GM23338 (cell line): ENCODE data around the gene UNC5C. TPM values are rescaled to one million over a fixed set of nuclear protein-coding genes. Genes with fewer than 3 reads are reported as not detected.

ENCODE experiments used
- ATAC-seq: fragments of 200-7000 bp; cut with Tn5 transposase; 3 replicates; pipeline ENCODE4 v1.9.1; 2020
- DNase-seq: peaks from one replicate; pipeline ENCODE4 v3.0.0-alpha.2; 2015; ENCODE audit warnings: low spot score
- H2AFZ ChIP-seq: fragments of 200-600 bp; sonication (generic); 2 replicates; pipeline ENCODE4 v1.8.0; 2016; ENCODE audit warnings: antibody characterized with exemption, mild to moderate bottlenecking, moderate library complexity
- H3F3A ChIP-seq: fragments of 200-600 bp; sonication (generic); replicated peaks from 2 replicates; pipeline ENCODE4 v1.8.0; 2017; ENCODE audit warnings: antibody characterized with exemption, mixed run types, low read depth
- H3K27ac ChIP-seq: fragments of 200-600 bp; sonication (generic); 2 replicates; pipeline ENCODE4 v1.6.1; 2016; ENCODE audit warnings: low read depth
- H3K27me3 ChIP-seq: fragments of 200-600 bp; sonication (generic); 2 replicates; pipeline ENCODE4 v1.8.0; 2016; ENCODE audit warnings: mild to moderate bottlenecking, mixed run types, moderate library complexity; ENCODE audit not compliant: insufficient read depth
- H3K36me3 ChIP-seq: fragments of 200-600 bp; sonication (generic); 2 replicates; pipeline ENCODE4 v1.8.0; 2016; ENCODE audit warnings: mild to moderate bottlenecking; ENCODE audit not compliant: insufficient read depth
- H3K4me1 ChIP-seq: fragments of 200-600 bp; sonication (generic); 2 replicates; pipeline ENCODE4 v1.8.0; 2016; ENCODE audit warnings: mild to moderate bottlenecking, moderate library complexity; ENCODE audit not compliant: insufficient read depth
- H3K4me2 ChIP-seq: fragments of 200-600 bp; sonication (generic); 2 replicates; pipeline ENCODE4 v1.7.1; 2017; ENCODE audit warnings: mixed run types
- H3K4me3 ChIP-seq: fragments of 200-600 bp; sonication (generic); 2 replicates; pipeline ENCODE4 v1.6.1; 2016; ENCODE audit warnings: mixed run types
- H3K79me2 ChIP-seq: fragments of 200-600 bp; sonication (generic); replicated peaks from 2 replicates; pipeline ENCODE4 v1.8.0; 2017; ENCODE audit warnings: mild to moderate bottlenecking; ENCODE audit not compliant: insufficient read depth
- H3K9me2 ChIP-seq: fragments of 200-600 bp; sonication (generic); 2 replicates; pipeline ENCODE4 v1.8.0; 2017; ENCODE audit not compliant: insufficient read depth
- H4K20me1 ChIP-seq: fragments of 200-600 bp; sonication (generic); replicated peaks from 2 replicates; pipeline ENCODE4 v1.8.0; 2017; ENCODE audit warnings: mild to moderate bottlenecking; ENCODE audit not compliant: insufficient read depth
- H3K27ac Mint-ChIP-seq: 2 replicates; pipeline ENCODE4 v1.8.0; 2020; ENCODE audit warnings: inconsistent platforms, mild to moderate bottlenecking, moderate library complexity, mixed read lengths
- H3K27me3 Mint-ChIP-seq: 3 replicates; pipeline ENCODE4 v1.8.0; 2022; ENCODE audit warnings: low read depth, mild to moderate bottlenecking, moderate library complexity, mixed read lengths, inconsistent platforms; ENCODE audit not compliant: insufficient read depth, poor library complexity
- H3K36me3 Mint-ChIP-seq: 3 replicates; pipeline ENCODE4 v1.8.0; 2021; ENCODE audit warnings: low read depth, mild to moderate bottlenecking, inconsistent platforms, moderate library complexity, mixed read lengths
- H3K4me1 Mint-ChIP-seq: 3 replicates; pipeline ENCODE4 v1.8.0; 2020; ENCODE audit warnings: mild to moderate bottlenecking, inconsistent platforms, mixed read lengths
- H3K4me3 Mint-ChIP-seq: 3 replicates; pipeline ENCODE4 v1.8.0; 2021; ENCODE audit warnings: moderate library complexity, mild to moderate bottlenecking, inconsistent platforms, mixed read lengths
- H3K9me3 Mint-ChIP-seq: 3 replicates; pipeline ENCODE4 v1.8.0; 2020; ENCODE audit warnings: moderate library complexity, mild to moderate bottlenecking, inconsistent platforms, mixed read lengths
- EZH2 ChIP-seq: fragments of 200-600 bp; sonication (generic); IDR thresholded peaks from one replicate; pipeline ENCODE4 v1.8.0; 2017; ENCODE audit warnings: antibody characterized with exemption, mild to moderate bottlenecking, low read depth; ENCODE audit not compliant: unreplicated experiment
- EZH2phosphoT487 ChIP-seq: fragments of 200-600 bp; sonication (generic); IDR thresholded peaks from one replicate; pipeline ENCODE4 v1.8.1; 2018; ENCODE audit warnings: antibody characterized with exemption; ENCODE audit not compliant: unreplicated experiment
- JUNB ChIP-seq: IDR thresholded peaks from one replicate; pipeline ENCODE4 v1.6.1; 2016; ENCODE audit warnings: antibody characterized with exemption; ENCODE audit not compliant: unreplicated experiment
- NANOG ChIP-seq: IDR thresholded peaks from 2 replicates; pipeline ENCODE4 v1.6.1; 2016; ENCODE audit warnings: antibody characterized with exemption, borderline replicate concordance
- POLR2AphosphoS5 ChIP-seq: IDR thresholded peaks from 2 replicates; pipeline ENCODE4 v1.6.1; 2016; ENCODE audit warnings: antibody characterized with exemption, low read depth
- ZNF114 ChIP-seq: fragments of 250-450 bp; sonication (Bioruptor Pico); IDR thresholded peaks from 2 replicates; pipeline ENCODE4 v1.5.0; 2020; ENCODE audit warnings: mild to moderate bottlenecking, moderate library complexity
- ZNF331 ChIP-seq: fragments of 250-450 bp; sonication (Bioruptor Pico); IDR thresholded peaks from 2 replicates; pipeline ENCODE4 v1.5.0; 2020; ENCODE audit warnings: low read depth, mild to moderate bottlenecking, moderate library complexity
- ZNF462 ChIP-seq: fragments of 250-450 bp; sonication (Bioruptor Pico); IDR thresholded peaks from 2 replicates; pipeline ENCODE4 v1.5.0; 2020; ENCODE audit warnings: mild to moderate bottlenecking, moderate library complexity
- polyA plus RNA-seq: library from polyadenylated mRNA; unstranded; fragments of >200 nt; fragmentation: Nextera tagmentation; extraction: Ambion mirVana; gene quantifications from 2 replicates; pipeline ENCODE4 v1.2.1, GENCODE V29; 2016
- total RNA-seq: library from RNA; depleted of rRNA; stranded (reverse); fragments of >200 nt; shearing (Covaris generic); gene quantifications from 2 replicates; pipeline ENCODE4 v1.2.3, GENCODE V29; 2014
- TF ChIP-seq, protein P1 (sequence below): IDR thresholded peaks from one replicate; pipeline ENCODE4 v1.6.1; 2018; ENCODE audit warnings: antibody characterized with exemption; ENCODE audit not compliant: unreplicated experiment

The UNC5C gene
- total and polyA plus RNA-seq, 2 experiments from 2014 or later: 0.08 to 0.21 TPM

DNA sequence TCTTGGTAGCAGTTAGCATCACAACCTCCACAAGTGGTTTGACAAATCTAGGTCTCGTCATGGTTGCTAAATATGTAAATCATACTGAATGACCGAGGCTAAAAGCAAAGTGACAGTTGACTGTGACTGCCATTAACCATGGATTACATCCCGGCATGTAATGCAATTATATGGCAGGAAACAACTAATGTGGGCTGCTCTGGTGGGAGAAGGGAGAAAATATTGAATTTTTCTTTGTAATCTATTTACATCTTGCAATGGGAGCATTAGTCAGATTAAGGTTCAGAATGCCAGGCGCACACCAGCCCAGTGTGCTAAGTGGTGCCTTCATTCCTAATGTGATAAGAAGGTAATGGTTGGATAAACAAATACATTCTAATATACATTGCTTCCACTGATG lies 35.8 kb downstream of the UNC5C start (continued):
- TF ChIP-seq, protein P1, sequence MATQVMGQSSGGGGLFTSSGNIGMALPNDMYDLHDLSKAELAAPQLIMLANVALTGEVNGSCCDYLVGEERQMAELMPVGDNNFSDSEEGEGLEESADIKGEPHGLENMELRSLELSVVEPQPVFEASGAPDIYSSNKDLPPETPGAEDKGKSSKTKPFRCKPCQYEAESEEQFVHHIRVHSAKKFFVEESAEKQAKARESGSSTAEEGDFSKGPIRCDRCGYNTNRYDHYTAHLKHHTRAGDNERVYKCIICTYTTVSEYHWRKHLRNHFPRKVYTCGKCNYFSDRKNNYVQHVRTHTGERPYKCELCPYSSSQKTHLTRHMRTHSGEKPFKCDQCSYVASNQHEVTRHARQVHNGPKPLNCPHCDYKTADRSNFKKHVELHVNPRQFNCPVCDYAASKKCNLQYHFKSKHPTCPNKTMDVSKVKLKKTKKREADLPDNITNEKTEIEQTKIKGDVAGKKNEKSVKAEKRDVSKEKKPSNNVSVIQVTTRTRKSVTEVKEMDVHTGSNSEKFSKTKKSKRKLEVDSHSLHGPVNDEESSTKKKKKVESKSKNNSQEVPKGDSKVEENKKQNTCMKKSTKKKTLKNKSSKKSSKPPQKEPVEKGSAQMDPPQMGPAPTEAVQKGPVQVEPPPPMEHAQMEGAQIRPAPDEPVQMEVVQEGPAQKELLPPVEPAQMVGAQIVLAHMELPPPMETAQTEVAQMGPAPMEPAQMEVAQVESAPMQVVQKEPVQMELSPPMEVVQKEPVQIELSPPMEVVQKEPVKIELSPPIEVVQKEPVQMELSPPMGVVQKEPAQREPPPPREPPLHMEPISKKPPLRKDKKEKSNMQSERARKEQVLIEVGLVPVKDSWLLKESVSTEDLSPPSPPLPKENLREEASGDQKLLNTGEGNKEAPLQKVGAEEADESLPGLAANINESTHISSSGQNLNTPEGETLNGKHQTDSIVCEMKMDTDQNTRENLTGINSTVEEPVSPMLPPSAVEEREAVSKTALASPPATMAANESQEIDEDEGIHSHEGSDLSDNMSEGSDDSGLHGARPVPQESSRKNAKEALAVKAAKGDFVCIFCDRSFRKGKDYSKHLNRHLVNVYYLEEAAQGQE: no peak
- TF ChIP-seq POLR2AphosphoS5 (no peak), EZH2 (no peak), EZH2phosphoT487 (no peak), ZNF114 (no peak)

- TF ChIP-seq ZNF462 (CRISPR knock-in tag): no peak
- TF ChIP-seq ZNF331: no peak
- TF ChIP-seq EZH2: no peak
- TF ChIP-seq NANOG: no peak
- TF ChIP-seq JUNB: no peak
- no peaks in the 10 kb centered on the region for H3F3A ChIP-seq
- ATAC-seq (no peak), DNase-seq (no peak)
- H2AFZ ChIP-seq: no peak overlapping the region
- H3K36me3 ChIP-seq: no peaks in the 10 kb centered on the region
- no peaks in the 10 kb centered on the region for H4K20me1 ChIP-seq
- Mint-ChIP-seq H3K27ac (no peak overlapping the region), H3K36me3 (no peaks in the 10 kb centered on the region), H3K4me3 (no peak overlapping the region), H3K9me3 (no peaks in the 10 kb centered on the region), H3K27me3 (peaks cover 5% of the 10 kb centered on the region), H3K4me1 (peaks cover 17% of the 10 kb centered on the region)
- no peaks in the 10 kb centered on the region for H3K9me2 ChIP-seq
- no peak overlapping the region for H3K27ac ChIP-seq
- H3K4me1 ChIP-seq: peaks cover 9% of the 10 kb centered on the region
- no peaks in the 10 kb centered on the region for H3K27me3 ChIP-seq
- no peaks in the 10 kb centered on the region for H3K79me2 ChIP-seq
- no peak overlapping the region for H3K4me2 ChIP-seq
- H3K4me3 ChIP-seq: no peak overlapping the region
Measured at GRCh38 chr4:95511477-95511876, 37.3 kb downstream of the UNC5C start.
